Tongue (tissue), 1 donor: ENCODE results near the gene PDZD4. TPM values are rescaled to one million over a fixed set of nuclear protein-coding genes. Genes with fewer than 3 reads are reported as not detected.

Experiments
- total RNA-seq: library from RNA; depleted of rRNA; stranded (reverse); fragments of >200 nt; gene quantifications from one replicate; pipeline ENCODE4 v1.2.3, GENCODE V29; 2014

Gene PDZD4
- total RNA-seq, 1 donor from 2014 or later = 4.1 TPM

Other genes starting within 250 kb of the PDZD4 start
- 11.1 TPM for gene CCNQ, start 231.4 kb downstream of the PDZD4 start, total RNA-seq
- not detected for gene DUSP9, start 183.3 kb downstream of the PDZD4 start, total RNA-seq
- 0.92 TPM for gene PNCK, start 156.7 kb downstream of the PDZD4 start, total RNA-seq
- 26.9 TPM for gene SLC6A8, start 142.6 kb downstream of the PDZD4 start, total RNA-seq
- 84.2 TPM for gene BCAP31, start 106.2 kb downstream of the PDZD4 start, total RNA-seq
- 12.0 TPM for gene ABCD1, start 105.7 kb downstream of the PDZD4 start, total RNA-seq
- gene PLXNB3, start 66.3 kb downstream of the PDZD4 start, total RNA-seq = 6.8 TPM
- 81.4 TPM for gene SRPK3, start 49.5 kb downstream of the PDZD4 start, total RNA-seq
- gene IDH3G, start 36.2 kb downstream of the PDZD4 start, total RNA-seq = 61.1 TPM
- 46.4 TPM for gene SSR4, start 35.9 kb downstream of the PDZD4 start, total RNA-seq
- gene L1CAM, start 55.6 kb upstream of the PDZD4 start, total RNA-seq = 17.5 TPM
- 1.7 TPM for gene AVPR2, start 74.1 kb upstream of the PDZD4 start, total RNA-seq
- 19.6 TPM for gene ARHGAP4, start 95.7 kb upstream of the PDZD4 start, total RNA-seq
- 47.8 TPM for gene NAA10, start 104.5 kb upstream of the PDZD4 start, total RNA-seq
- 5.2 TPM for gene RENBP, start 114.1 kb upstream of the PDZD4 start, total RNA-seq
- gene HCFC1, start 141.3 kb upstream of the PDZD4 start, total RNA-seq = 25.2 TPM
- gene TMEM187, start 142.2 kb upstream of the PDZD4 start, total RNA-seq = 9.4 TPM
- gene IRAK1, start 189.4 kb upstream of the PDZD4 start, total RNA-seq = 20.4 TPM